ENCODE results near the gene CAP2. TPM values are rescaled to one million over a fixed set of nuclear protein-coding genes. Genes with fewer than 3 reads are reported as not detected.
A peak's percentile ranks its signal among the peaks of the same experiment; 100 is the strongest.

The CAP2 gene
- total RNA-seq, 4 donors from 2014 or later, result 208 to 439 (median 295) TPM

DNA sequence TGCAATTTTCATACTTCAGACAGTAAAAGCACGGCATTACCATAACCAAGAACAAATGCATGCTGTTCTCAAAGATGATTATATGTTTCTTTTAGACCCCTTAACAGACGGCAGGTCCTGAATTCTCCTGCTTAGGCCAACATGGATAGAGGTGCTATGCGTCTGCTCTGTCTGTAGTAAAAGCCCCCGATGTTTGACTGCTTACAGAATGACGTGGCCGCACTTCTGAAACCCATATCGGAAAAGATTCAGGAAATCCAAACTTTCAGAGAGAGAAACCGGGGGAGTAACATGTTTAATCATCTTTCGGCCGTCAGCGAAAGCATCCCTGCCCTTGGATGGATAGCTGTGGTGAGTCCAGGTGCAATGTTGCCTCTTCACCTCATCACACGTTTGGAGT lies 113.6 kb downstream of the CAP2 start:
- Histone ChIP-seq H3K9me3 (no peaks in the 10 kb centered on the region), H3K36me3 (peaks cover 0 to 28% of the 10 kb centered on the region in 2 donors), H3K27me3 (no peaks in the 10 kb centered on the region), H3K4me1 (peaks cover 7 to 16% of the 10 kb centered on the region in 2 donors), H3K4me3 (no peak overlapping the region), H3K27ac (peak overlapping the region in 3 of 4 donors; percentile 2 to 74 (median 67))
- intact Hi-C loops (cut with DNase I; ENCODE audit: low total_unique reads), result no loop called here
- in situ Hi-C loops (cut with MboI; ENCODE audit: low sequenced_read_pairs in 4 of 4), result no loop called here
- DNase-seq, result no peak
- ATAC-seq, result no peak
- TF ChIP-seq, protein P1, sequence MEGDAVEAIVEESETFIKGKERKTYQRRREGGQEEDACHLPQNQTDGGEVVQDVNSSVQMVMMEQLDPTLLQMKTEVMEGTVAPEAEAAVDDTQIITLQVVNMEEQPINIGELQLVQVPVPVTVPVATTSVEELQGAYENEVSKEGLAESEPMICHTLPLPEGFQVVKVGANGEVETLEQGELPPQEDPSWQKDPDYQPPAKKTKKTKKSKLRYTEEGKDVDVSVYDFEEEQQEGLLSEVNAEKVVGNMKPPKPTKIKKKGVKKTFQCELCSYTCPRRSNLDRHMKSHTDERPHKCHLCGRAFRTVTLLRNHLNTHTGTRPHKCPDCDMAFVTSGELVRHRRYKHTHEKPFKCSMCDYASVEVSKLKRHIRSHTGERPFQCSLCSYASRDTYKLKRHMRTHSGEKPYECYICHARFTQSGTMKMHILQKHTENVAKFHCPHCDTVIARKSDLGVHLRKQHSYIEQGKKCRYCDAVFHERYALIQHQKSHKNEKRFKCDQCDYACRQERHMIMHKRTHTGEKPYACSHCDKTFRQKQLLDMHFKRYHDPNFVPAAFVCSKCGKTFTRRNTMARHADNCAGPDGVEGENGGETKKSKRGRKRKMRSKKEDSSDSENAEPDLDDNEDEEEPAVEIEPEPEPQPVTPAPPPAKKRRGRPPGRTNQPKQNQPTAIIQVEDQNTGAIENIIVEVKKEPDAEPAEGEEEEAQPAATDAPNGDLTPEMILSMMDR (IDR thresholded peaks at IDR 0.05 in 4 of 5, conservative IDR thresholded peaks at IDR 0.05 in 1 of 5), result no peak
- TF ChIP-seq POLR2A (IDR thresholded peaks at IDR 0.05), result no peak

GRCh38 chr6:17511084-17511483 lies 117.7 kb downstream of the CAP2 start:
- Histone ChIP-seq H3K4me1 (peaks cover 0 to 1% of the 10 kb centered on the region in 2 donors), H3K36me3 (peaks cover 0 to 67% of the 10 kb centered on the region in 2 donors), H3K27ac (peak overlapping the region in 2 of 4 donors; percentile 38 to 41), H3K4me3 (no peak overlapping the region), H3K27me3 (no peaks in the 10 kb centered on the region), H3K9me3 (no peaks in the 10 kb centered on the region)
- ATAC-seq (no peak), DNase-seq (no peak)
- in situ Hi-C loops (cut with MboI; ENCODE audit: low sequenced_read_pairs in 4 of 4), result no loop called here
- intact Hi-C loops (cut with DNase I; ENCODE audit: low total_unique reads), result no loop called here
- no peak for TF ChIP-seq POLR2A (IDR thresholded peaks at IDR 0.05)
- TF ChIP-seq, protein P1 (IDR thresholded peaks at IDR 0.05 in 4 of 5, conservative IDR thresholded peaks at IDR 0.05 in 1 of 5), result no peak

GRCh38 chr6:17511580-17511979 lies 118.2 kb downstream of the CAP2 start:
- in situ Hi-C loops (cut with MboI; ENCODE audit: low sequenced_read_pairs in 4 of 4), result no loop called here
- Histone ChIP-seq H3K27me3 (no peaks in the 10 kb centered on the region), H3K9me3 (no peaks in the 10 kb centered on the region), H3K4me3 (no peak overlapping the region), H3K27ac (no peak overlapping the region), H3K4me1 (no peaks in the 10 kb centered on the region), H3K36me3 (peaks cover 0 to 69% of the 10 kb centered on the region in 2 donors)
- intact Hi-C loops (cut with DNase I; ENCODE audit: low total_unique reads), result no loop called here
- TF ChIP-seq POLR2A (IDR thresholded peaks at IDR 0.05), result no peak
- DNase-seq, result no peak
- ATAC-seq, result no peak

DNA sequence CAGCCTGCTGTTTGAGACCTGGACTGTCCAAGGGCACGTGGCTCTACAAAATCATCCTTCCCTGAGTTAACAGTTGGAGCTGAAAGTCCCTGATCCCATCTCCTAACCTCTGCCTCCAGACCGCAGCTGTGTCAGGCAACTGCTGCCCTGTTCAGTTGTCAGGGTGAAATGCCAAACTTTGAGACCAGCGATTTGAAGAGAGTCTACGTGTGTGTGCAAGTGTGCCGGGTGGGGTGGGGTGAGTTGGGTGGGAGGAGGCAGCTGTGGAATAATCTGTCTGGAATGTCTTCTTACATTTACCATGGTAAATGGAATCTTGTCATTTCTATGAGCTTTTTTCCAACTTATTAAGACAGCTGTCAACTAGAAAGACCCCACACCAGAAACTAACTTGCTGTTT lies 125.7 kb downstream of the CAP2 start:
- no peaks in the 10 kb centered on the region for H3K27me3 ChIP-seq
- intact Hi-C loops (cut with DNase I; ENCODE audit: low total_unique reads), result no loop called here
- no peaks in the 10 kb centered on the region for H3K4me1 ChIP-seq
- no peaks in the 10 kb centered on the region for H3K9me3 ChIP-seq
- H3K36me3 ChIP-seq, result peaks cover 0 to 54% of the 10 kb centered on the region in 2 donors
- no peak for ATAC-seq
- no peak for DNase-seq
- peak overlapping the region; percentile 3 to 55 (median 33) for H3K27ac ChIP-seq
- TF ChIP-seq POLR2A (IDR thresholded peaks at IDR 0.05), result no peak
- TF ChIP-seq, protein P1 (IDR thresholded peaks at IDR 0.05 in 4 of 5, conservative IDR thresholded peaks at IDR 0.05 in 1 of 5), result no peak
- no peak overlapping the region for H3K4me3 ChIP-seq
- in situ Hi-C loops (cut with MboI; ENCODE audit: low sequenced_read_pairs in 4 of 4), result no loop called here

DNA sequence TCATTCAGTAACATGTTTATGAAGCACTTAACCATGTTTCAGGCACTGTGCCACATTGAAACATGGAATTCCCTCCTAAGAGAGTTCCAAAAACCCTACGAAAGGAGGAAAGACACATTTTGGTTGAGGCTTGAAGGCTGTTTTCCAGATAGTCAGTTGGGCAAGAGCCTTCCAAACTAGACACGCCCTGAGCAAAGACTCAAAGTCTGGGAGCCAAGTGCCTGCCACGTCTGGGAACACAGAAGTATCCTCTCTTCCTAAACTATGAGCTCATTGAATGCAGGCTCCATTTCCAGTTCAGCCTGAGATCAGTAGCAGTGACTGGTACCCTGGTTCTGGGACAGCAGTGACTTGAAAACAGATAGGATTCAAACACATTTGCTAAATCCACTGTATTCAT lies 132.2 kb downstream of the CAP2 start:
- Histone ChIP-seq H3K9me3 (no peaks in the 10 kb centered on the region), H3K27me3 (no peaks in the 10 kb centered on the region), H3K4me1 (no peaks in the 10 kb centered on the region), H3K4me3 (no peak overlapping the region), H3K36me3 (peaks cover 0 to 48% of the 10 kb centered on the region in 2 donors), H3K27ac (peak overlapping the region; percentile 31 to 72 (median 61))
- ATAC-seq (peak; percentile 67 to 76), DNase-seq (peak in 1 of 2 donors; percentile 31)
- TF ChIP-seq, protein P1 (IDR thresholded peaks at IDR 0.05 in 4 of 5, conservative IDR thresholded peaks at IDR 0.05 in 1 of 5), result no peak
- TF ChIP-seq POLR2A (IDR thresholded peaks at IDR 0.05), result no peak
- in situ Hi-C loops (cut with MboI; ENCODE audit: low sequenced_read_pairs in 4 of 4) (no loop called here), intact Hi-C loops (cut with DNase I; ENCODE audit: low total_unique reads) (no loop called here)

All from gastrocnemius medialis (tissue), 4 donors.